Measurements from ENCODE around the gene ZNF787.

The ZNF787 gene

GRCh38 chr19:56142897-56143434 lies 21.9 kb upstream of the ZNF787 start:
- DNase-seq, result no peak

- DNase-seq, result no peak
These were observed 21.1 kb upstream of the ZNF787 start for GRCh38 chr19:56142087-56142787.

GRCh38 chr19:56141417-56141993 lies 20.4 kb upstream of the ZNF787 start:
- DNase-seq, result peak; percentile 44

- peak; percentile 100 for DNase-seq
These were observed 19.7 kb upstream of the ZNF787 start, which contains the start of gene ZNF444 for GRCh38 chr19:56140583-56141416. Gene ZNF444, plus strand, starts transcription at chr19:56141287. Its CDS starts 5,625 bp downstream, at chr19:56146912.

- DNase-seq, result no peak
These were observed 18.9 kb upstream of the ZNF787 start for GRCh38 chr19:56139847-56140582.

GRCh38 chr19:56138069-56138468 lies 17.0 kb upstream of the ZNF787 start:
- no peak for DNase-seq

- no peak for DNase-seq
These were observed 16.3 kb upstream of the ZNF787 start for GRCh38 chr19:56137405-56137804.

- DNase-seq, result no peak
These were observed 15.3 kb upstream of the ZNF787 start for GRCh38 chr19:56136362-56136761.

- no peak for DNase-seq
These were observed 13.5 kb upstream of the ZNF787 start for GRCh38 chr19:56134654-56134921.

GRCh38 chr19:56133858-56134653 lies 13.0 kb upstream of the ZNF787 start:
- no peak for DNase-seq

- peak; percentile 62 for DNase-seq
These were observed 11.3 kb upstream of the ZNF787 start for GRCh38 chr19:56132316-56132822.

- no peak for DNase-seq
These were observed 10.6 kb upstream of the ZNF787 start for GRCh38 chr19:56131651-56132050.

- no peak for DNase-seq
These were observed 8.9 kb upstream of the ZNF787 start for GRCh38 chr19:56130006-56130405.

- no peak for DNase-seq
These were observed 6.1 kb upstream of the ZNF787 start for GRCh38 chr19:56126983-56127780.

GRCh38 chr19:56125806-56126590 lies 4.9 kb upstream of the ZNF787 start:
- peak; percentile 76 for DNase-seq

- DNase-seq, result no peak
These were observed 3.5 kb upstream of the ZNF787 start for GRCh38 chr19:56124578-56124977.

GRCh38 chr19:56123266-56123891 lies 2.3 kb upstream of the ZNF787 start:
- no peak for DNase-seq

- DNase-seq, result peak; percentile 87
These were observed 520 bp downstream of the ZNF787 start for GRCh38 chr19:56120371-56121179.

- DNase-seq, result no peak
These were observed 1.1 kb downstream of the ZNF787 start for GRCh38 chr19:56120002-56120370.
